NB4 (cell line): ENCODE measurements around the gene LLGL1.

Experiments used
- DNase-seq: peaks from one replicate; pipeline ENCODE4 v3.0.0; 2010; ENCODE audit warnings: low read depth
- H3K4me3 ChIP-seq: one replicate; pipeline ENCODE4 v1.5.1; 2011; ENCODE audit warnings: mild to moderate bottlenecking, low read depth, low read length, moderate library complexity
- CTCF ChIP-seq: IDR thresholded peaks from one replicate; pipeline ENCODE4 v1.5.1; 2012; ENCODE audit warnings: low read depth, low read length
- MAX ChIP-seq: IDR thresholded peaks from 2 replicates; pipeline ENCODE4 v1.6.1; 2011; ENCODE audit warnings: low read depth, low read length
- MYC ChIP-seq: IDR thresholded peaks from 2 replicates; pipeline ENCODE4 v1.6.1; 2011; ENCODE audit warnings: low read depth, low read length
- POLR2A ChIP-seq: IDR thresholded peaks from 2 replicates; pipeline ENCODE4 v1.6.1; 2011; ENCODE audit warnings: mild to moderate bottlenecking; ENCODE audit not compliant: insufficient read length; ENCODE audit errors: extremely low read depth

LLGL1 gene

DNA sequence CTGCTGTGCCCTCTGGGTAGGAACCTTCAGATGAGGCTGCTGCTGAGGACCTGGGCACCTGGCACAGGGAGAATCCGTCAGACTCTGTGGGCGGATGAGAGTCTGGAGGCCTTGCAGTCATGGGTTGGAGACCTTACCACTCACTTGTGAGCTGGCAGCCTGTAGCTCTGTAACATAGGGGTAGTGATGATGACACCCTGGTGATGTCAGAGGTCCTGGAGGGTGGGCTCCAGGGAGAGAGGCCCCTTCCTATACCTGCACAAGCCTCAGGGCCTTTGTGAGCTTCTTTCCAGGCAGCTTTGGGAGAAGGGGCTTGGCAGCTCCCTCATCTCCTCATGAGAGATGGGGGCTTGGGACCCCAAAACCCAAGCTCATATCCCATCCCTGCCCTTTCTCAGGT, 36.7 kb downstream of the LLGL1 start:
- no peak for DNase-seq
- no peak overlapping the region for H3K4me3 ChIP-seq
- TF ChIP-seq POLR2A (no peak), MYC (no peak), CTCF (no peak)

DNA sequence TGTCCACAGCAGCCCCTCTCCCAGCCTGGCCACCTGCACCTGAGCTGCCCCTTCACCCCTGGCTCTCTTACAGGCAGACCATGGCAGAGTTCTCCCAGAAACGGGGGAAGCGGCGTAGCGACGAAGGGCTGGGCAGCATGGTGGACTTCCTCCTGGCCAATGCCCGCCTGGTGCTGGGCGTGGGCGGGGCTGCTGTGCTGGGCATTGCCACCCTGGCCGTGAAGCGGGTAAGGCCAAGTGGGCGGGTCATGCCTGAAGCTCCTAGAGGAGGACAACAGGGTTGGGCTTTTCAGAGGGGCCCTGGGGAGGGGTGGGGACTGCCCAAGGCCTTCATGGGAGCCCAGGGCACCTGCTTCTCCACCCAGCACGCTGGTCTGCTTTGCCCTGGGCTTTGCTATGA, 37.2 kb downstream of the LLGL1 start:
- no peak for DNase-seq
- TF ChIP-seq MAX (no peak), MYC (no peak)
- no peak overlapping the region for H3K4me3 ChIP-seq

DNA sequence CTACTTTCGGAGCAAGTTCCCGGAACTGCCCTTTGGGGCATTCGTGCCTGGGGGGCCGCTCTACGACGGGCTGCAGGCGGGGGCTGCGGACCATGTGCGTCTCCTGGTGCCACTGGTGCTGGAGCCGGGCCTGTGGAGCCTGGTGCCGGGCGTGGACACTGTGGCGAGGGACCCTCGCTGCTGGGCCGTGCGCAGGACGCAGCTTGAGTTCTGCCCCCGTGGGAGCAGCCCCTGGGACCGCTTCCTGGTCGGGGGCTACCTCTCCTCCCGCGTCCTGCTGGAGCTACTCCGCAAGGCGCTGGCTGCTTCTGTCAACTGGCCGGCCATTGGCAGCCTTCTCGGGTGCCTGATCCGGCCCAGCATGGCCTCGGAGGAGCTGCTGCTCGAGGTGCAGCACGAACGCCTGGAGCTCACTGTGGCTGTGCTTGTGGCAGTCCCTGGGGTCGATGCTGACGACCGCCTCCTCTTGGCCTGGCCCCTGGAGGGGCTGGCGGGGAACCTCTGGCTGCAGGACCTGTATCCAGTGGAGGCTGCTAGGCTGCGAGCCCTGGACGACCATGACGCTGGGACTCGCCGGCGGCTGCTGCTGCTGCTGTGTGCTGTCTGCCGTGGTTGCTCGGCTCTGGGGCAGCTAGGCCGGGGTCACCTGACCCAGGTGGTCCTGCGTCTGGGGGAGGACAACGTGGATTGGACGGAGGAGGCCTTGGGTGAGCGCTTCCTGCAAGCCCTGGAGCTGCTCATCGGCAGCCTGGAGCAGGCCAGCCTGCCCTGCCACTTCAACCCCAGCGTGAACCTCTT, 38.6 kb downstream of the LLGL1 start:
- H3K4me3 ChIP-seq, result no peak overlapping the region
- TF ChIP-seq POLR2A (no peak), MYC (no peak), MAX (no peak), CTCF (no peak)
- DNase-seq, result no peak

- no peak overlapping the region for H3K4me3 ChIP-seq
- DNase-seq, result no peak
- no peak for TF ChIP-seq POLR2A
- no peak for TF ChIP-seq MAX
- TF ChIP-seq MYC, result no peak
- no peak for TF ChIP-seq CTCF
Measured at GRCh38 chr17:18267366-18267765, 41.9 kb downstream of the LLGL1 start.

DNA sequence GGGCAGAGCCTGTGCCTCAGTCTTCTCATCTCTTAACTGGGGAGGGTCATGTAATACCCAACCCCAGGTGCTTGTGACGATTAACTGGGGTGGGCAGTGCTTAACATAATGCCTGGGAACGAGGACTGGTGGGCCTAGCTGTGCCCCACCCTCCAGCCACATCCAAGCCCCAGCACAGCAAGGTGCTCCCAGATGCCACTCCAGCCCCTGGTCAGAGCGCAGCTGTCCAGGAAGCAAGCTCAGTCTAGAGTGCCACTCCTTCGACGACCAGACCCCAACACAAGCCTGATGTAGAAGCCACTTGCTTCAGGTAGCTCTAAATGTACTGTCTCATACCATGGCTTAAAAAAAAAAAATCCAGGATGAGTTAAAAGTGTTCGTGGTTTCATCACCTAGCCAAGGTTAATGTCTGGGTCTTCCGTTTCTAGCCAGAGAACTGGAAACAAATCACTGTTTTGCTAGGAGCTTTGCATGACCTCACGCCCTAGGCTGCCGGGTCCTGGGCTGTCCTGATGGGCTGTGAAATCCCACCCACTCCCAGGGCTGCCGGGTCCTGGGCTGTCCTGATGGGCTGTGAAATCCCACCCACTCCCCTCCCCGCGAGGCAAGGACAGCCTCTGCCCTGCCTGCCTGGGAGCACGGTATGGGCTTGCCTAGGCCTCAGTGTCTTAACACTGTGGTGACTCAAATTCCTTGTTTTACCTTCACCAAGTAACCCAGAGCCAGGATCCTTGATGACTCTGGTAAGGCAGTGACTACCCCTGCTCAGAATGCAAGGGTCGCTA, 42.7 kb downstream of the LLGL1 start:
- no peak overlapping the region for H3K4me3 ChIP-seq
- no peak for DNase-seq
- TF ChIP-seq CTCF, result no peak
- TF ChIP-seq MAX, result no peak
- TF ChIP-seq MYC, result no peak
- no peak for TF ChIP-seq POLR2A
